GM10266 (cell line): ENCODE measurements around the gene C2CD2L.
"Not testable (repeated sequence)": the region's sequence is repeated elsewhere in the genome, so short reads cannot be mapped to it uniquely, and the experiment has no call there.

Experiments used
- DNase-seq: peaks from one replicate; pipeline ENCODE4 v3.0.0; 2012; ENCODE audit errors: extremely low spot score
- CTCF ChIP-seq: IDR thresholded peaks from 2 replicates; pipeline ENCODE4 v1.5.1; 2012; ENCODE audit warnings: mild to moderate bottlenecking, low read depth; ENCODE audit not compliant: control insufficient read depth, insufficient read depth; ENCODE audit errors: missing control alignments

Gene C2CD2L

GRCh38 chr11:119126675-119127268, 19.6 kb downstream of the C2CD2L start:
- no peak for DNase-seq
- TF ChIP-seq CTCF: no peak

GRCh38 chr11:119130662-119131061, 23.5 kb downstream of the C2CD2L start:
- no peak for TF ChIP-seq CTCF
- no peak for DNase-seq

DNA sequence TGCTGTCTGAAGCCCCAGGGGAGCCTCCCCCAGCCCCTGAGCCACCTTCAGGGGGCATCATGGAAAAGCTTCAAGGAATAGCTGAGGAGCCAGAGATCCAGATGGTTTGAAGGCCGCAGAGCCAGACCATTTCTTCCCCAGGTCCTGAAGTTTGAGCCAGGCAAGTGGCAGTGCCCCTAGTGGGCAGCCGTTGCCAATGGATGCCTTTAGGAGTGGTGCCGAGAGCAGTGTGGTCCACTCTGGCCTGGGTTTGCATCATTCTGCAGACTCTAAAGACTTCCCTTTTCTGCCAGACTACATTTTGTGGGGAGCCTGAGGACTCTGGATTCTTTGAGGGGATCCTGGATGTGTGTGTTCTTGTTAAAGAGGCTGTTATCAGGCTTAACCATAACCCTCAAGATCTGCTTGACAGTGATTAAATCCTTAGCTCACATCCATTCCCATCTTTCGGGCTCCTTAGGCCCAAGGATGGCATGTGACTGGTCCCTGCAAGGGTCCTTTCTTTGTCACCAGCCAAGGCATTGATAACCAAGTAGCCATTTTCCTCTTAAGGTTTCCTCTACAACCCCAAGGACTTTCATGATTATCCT, 27.3 kb downstream of the C2CD2L start:
- peak; percentile 38 for TF ChIP-seq CTCF

GRCh38 chr11:119139276-119139675, 32.1 kb downstream of the C2CD2L start:
- DNase-seq: not testable (repeated sequence)

More for the DNA sequence above, 27.3 kb downstream of the C2CD2L start:
- no peak for DNase-seq

GRCh38 chr11:119144825-119145486, 37.8 kb downstream of the C2CD2L start:
- DNase-seq: peak; percentile 83
- TF ChIP-seq CTCF: peak; percentile 67

DNA sequence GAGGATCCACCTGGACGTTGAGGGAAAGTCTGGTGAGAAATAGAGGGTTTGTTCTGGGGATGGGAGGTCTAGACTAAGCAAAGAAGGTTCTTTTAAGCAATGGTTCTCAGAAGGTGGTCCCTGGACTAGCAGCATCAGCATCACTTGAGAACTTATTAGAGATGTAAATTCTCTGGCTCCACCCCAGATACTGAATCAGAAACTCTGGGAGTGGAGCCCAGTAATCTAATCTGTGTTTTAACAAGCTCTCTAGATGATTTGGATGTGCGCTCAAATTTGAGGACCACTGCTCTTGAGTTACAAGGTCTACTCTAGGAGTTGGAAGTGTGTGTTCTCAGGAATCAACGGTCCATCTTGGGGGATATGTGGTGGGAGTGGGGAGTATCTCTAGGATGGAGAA, 38.4 kb downstream of the C2CD2L start:
- no peak for DNase-seq
- no peak for TF ChIP-seq CTCF

GRCh38 chr11:119147604-119148333, 40.6 kb downstream of the C2CD2L start:
- no peak for TF ChIP-seq CTCF
- no peak for DNase-seq
